HepG2 (cell line): ENCODE measurements around the gene PSMC3IP. TPM values are rescaled to one million over a fixed set of nuclear protein-coding genes. Genes with fewer than 3 reads are reported as not detected.

Experiments
- ATAD3A ChIP-seq: sonication (generic); formaldehyde crosslinking; IDR thresholded peaks from 2 replicates; pipeline ENCODE4 v1.4.0; 2020; ENCODE audit warnings: missing genetic modification reagents
- CHD4 ChIP-seq: fragments of 200-600 bp; sonication (generic); IDR thresholded peaks from 2 replicates; pipeline ENCODE4 v1.7.0; 2017; ENCODE audit warnings: mild to moderate bottlenecking, low read length, borderline replicate concordance
- DRAP1 ChIP-seq: IDR thresholded peaks from 2 replicates; pipeline ENCODE4 v1.6.1; 2016; ENCODE audit warnings: missing genetic modification reagents, missing compliant biosample characterization
- DZIP1 ChIP-seq: sonication (generic); formaldehyde crosslinking; IDR thresholded peaks from 2 replicates; pipeline ENCODE4 v1.5.0; 2020; ENCODE audit warnings: mild to moderate bottlenecking, missing genetic modification reagents
- EP300 ChIP-seq, 3 experiments: sonication (generic) in 1 of 3; formaldehyde crosslinking in 1 of 3; IDR thresholded peaks; 2 replicates each; pipeline versions ENCODE4 v1.5.1 to v1.6.1; 2011 to 2020; ENCODE audit warnings: low read depth in 2 of 3, low read length in 2 of 3, borderline replicate concordance in 1 of 3, improper control_type of control experiment in 1 of 3, mild to moderate bottlenecking in 1 of 3, missing genetic modification reagents in 1 of 3, moderate library complexity in 1 of 3
- HBP1 ChIP-seq: IDR thresholded peaks from 2 replicates; pipeline ENCODE4 v1.6.1; 2016; ENCODE audit warnings: low read depth, control low read depth
- HNRNPH1 ChIP-seq: fragments of 200-400 bp; formaldehyde crosslinking; optimal IDR thresholded peaks from 2 replicates; pipeline ENCODE3; 2017; ENCODE audit warnings: mild to moderate bottlenecking, low read depth, low read length
- MED1 ChIP-seq: sonication (generic); formaldehyde crosslinking; IDR thresholded peaks from 2 replicates; pipeline ENCODE4 v1.4.0; 2020; ENCODE audit warnings: missing genetic modification reagents
- ONECUT2 ChIP-seq: sonication (generic); formaldehyde crosslinking; IDR thresholded peaks from 2 replicates; pipeline ENCODE4 v1.4.0; 2020; ENCODE audit warnings: missing genetic modification reagents
- PTBP1 ChIP-seq: fragments of 200-400 bp; formaldehyde crosslinking; IDR thresholded peaks from 2 replicates; pipeline ENCODE4 v1.6.1; 2018; ENCODE audit warnings: low read length, low read depth; ENCODE audit not compliant: poor library complexity, severe bottlenecking
- RARG ChIP-seq: sonication (generic); formaldehyde crosslinking; IDR thresholded peaks from 2 replicates; pipeline ENCODE4 v1.4.0; 2020; ENCODE audit warnings: low read depth, mild to moderate bottlenecking, missing genetic modification reagents
- ZBTB8A ChIP-seq: sonication (generic); formaldehyde crosslinking; IDR thresholded peaks from 2 replicates; pipeline ENCODE4 v1.4.0; 2020; ENCODE audit warnings: mild to moderate bottlenecking, low read depth, missing genetic modification reagents, borderline replicate concordance
- ZEB1 ChIP-seq: IDR thresholded peaks from 2 replicates; pipeline ENCODE4 v1.6.1; 2012; ENCODE audit warnings: mild to moderate bottlenecking, low read depth, inconsistent platforms; ENCODE audit not compliant: insufficient replicate concordance
- ZFP62 ChIP-seq: sonication (generic); formaldehyde crosslinking; IDR thresholded peaks from 2 replicates; pipeline ENCODE4 v1.4.0; 2020; ENCODE audit warnings: missing genetic modification reagents
- ZFP82 ChIP-seq: sonication (generic); formaldehyde crosslinking; IDR thresholded peaks from 2 replicates; pipeline ENCODE4 v1.5.1; 2020; ENCODE audit warnings: mild to moderate bottlenecking, missing genetic modification reagents, borderline replicate concordance
- ZKSCAN5 ChIP-seq: sonication (generic); formaldehyde crosslinking; IDR thresholded peaks from 2 replicates; pipeline ENCODE4 v1.5.1; 2020; ENCODE audit warnings: mild to moderate bottlenecking, missing genetic modification reagents
- ZNF138 ChIP-seq: sonication (generic); formaldehyde crosslinking; IDR thresholded peaks from 2 replicates; pipeline ENCODE4 v1.5.0; 2020; ENCODE audit warnings: mild to moderate bottlenecking, low read depth, missing genetic modification reagents
- ZNF17 ChIP-seq: sonication (generic); formaldehyde crosslinking; IDR thresholded peaks from 2 replicates; pipeline ENCODE4 v1.5.0; 2020; ENCODE audit warnings: mild to moderate bottlenecking, missing genetic modification reagents
- ZNF513 ChIP-seq: sonication (generic); formaldehyde crosslinking; conservative IDR thresholded peaks from 2 replicates; pipeline ENCODE4 v1.5.0; 2020; ENCODE audit warnings: missing genetic modification reagents
- ZSCAN5A ChIP-seq: sonication (generic); formaldehyde crosslinking; IDR thresholded peaks from 2 replicates; pipeline ENCODE4 v1.8.0; 2022; ENCODE audit warnings: mild to moderate bottlenecking, missing genetic modification reagents, borderline replicate concordance
- polyA plus RNA-seq, 8 experiments: library from polyadenylated mRNA; depleted of rRNA in 3 of 8; stranded (reverse) in 7 of 8; unstranded in 1 of 8; fragments of >200 nt; fragmentation: Illumina TruSeq in 4 of 8; extraction: Trizol in 4 of 8; gene quantifications; 2 replicates each; pipeline versions ENCODE4 v1.2.1 to v1.2.3, GENCODE V29; 2011 to 2016; ENCODE audit warnings: low read depth in 4 of 8, missing spikeins in 1 of 8, mixed read lengths in 1 of 8; ENCODE audit not compliant: insufficient read depth in 1 of 8
- total RNA-seq, 5 experiments: library from RNA; depleted of rRNA; stranded (reverse); fragments of >200 nt; fragmentation: Illumina TruSeq; extraction: Trizol; gene quantifications; 2 replicates each; pipeline ENCODE4 v1.2.3, GENCODE V29; 2016; ENCODE audit warnings: low read depth in 1 of 5

PSMC3IP gene
- total and polyA plus RNA-seq, 2 of the 13 experiments (the other 11 are each of a cell fraction or from before 2014, with no cell fraction given): 6.5 to 22.4 TPM

- TF ChIP-seq DZIP1 (no peak; the same call in 1 of the 2 replicates), ATAD3A (CRISPR knock-in tag) (no peak), PTBP1 (no peak), ZSCAN5A (peak; percentile 83), ZNF513 (no peak), RARG (CRISPR knock-in tag) (no peak), CHD4 (no peak), ZFP82 (CRISPR knock-in tag) (no peak), HBP1 (CRISPR knock-in tag) (peak; percentile 23; the same call in 1 of the 2 replicates), DRAP1 (peak; percentile 83), ZFP62 (no peak), HNRNPH1 (no peak), MED1 (CRISPR knock-in tag) (peak; percentile 81), ZNF138 (CRISPR knock-in tag) (no peak; the same call in 1 of the 2 replicates), ZBTB8A (CRISPR knock-in tag) (no peak), EP300 (IDR thresholded peaks at IDR 0.05; ENCODE audit: low read depth in 2 of 2, low read length in 2 of 2) (no peak), EP300 (CRISPR knock-in tag; IDR thresholded peaks at IDR 0.05; ENCODE audit: borderline replicate concordance) (peak; percentile 79), ZEB1 (no peak), ZKSCAN5 (no peak), ZNF17 (CRISPR knock-in tag) (no peak), ONECUT2 (CRISPR knock-in tag) (no peak)
Observed at GRCh38 chr17:42536372-42537155, 41.0 kb downstream of the PSMC3IP start (continued).
